GM23338 (cell line): ENCODE data around the gene MCC.

ENCODE experiments used
- CREB1 ChIP-seq: fragments of 250-450 bp; sonication (Bioruptor Pico); IDR thresholded peaks from 2 replicates; pipeline ENCODE4 v1.5.0; 2020; ENCODE audit warnings: low read depth, mild to moderate bottlenecking, moderate library complexity
- EZH2 ChIP-seq: fragments of 200-600 bp; sonication (generic); IDR thresholded peaks from one replicate; pipeline ENCODE4 v1.8.0; 2017; ENCODE audit warnings: antibody characterized with exemption, mild to moderate bottlenecking, low read depth; ENCODE audit not compliant: unreplicated experiment
- EZH2phosphoT487 ChIP-seq: fragments of 200-600 bp; sonication (generic); IDR thresholded peaks from one replicate; pipeline ENCODE4 v1.8.1; 2018; ENCODE audit warnings: antibody characterized with exemption; ENCODE audit not compliant: unreplicated experiment
- JUNB ChIP-seq: IDR thresholded peaks from one replicate; pipeline ENCODE4 v1.6.1; 2016; ENCODE audit warnings: antibody characterized with exemption; ENCODE audit not compliant: unreplicated experiment
- NANOG ChIP-seq: IDR thresholded peaks from 2 replicates; pipeline ENCODE4 v1.6.1; 2016; ENCODE audit warnings: antibody characterized with exemption, borderline replicate concordance
- POLR2AphosphoS5 ChIP-seq: IDR thresholded peaks from 2 replicates; pipeline ENCODE4 v1.6.1; 2016; ENCODE audit warnings: antibody characterized with exemption, low read depth
- ZNF331 ChIP-seq: fragments of 250-450 bp; sonication (Bioruptor Pico); IDR thresholded peaks from 2 replicates; pipeline ENCODE4 v1.5.0; 2020; ENCODE audit warnings: low read depth, mild to moderate bottlenecking, moderate library complexity
- TF ChIP-seq, protein P1 (sequence below), 2 experiments: fragments of 200-600 bp in 1 of 2; sonication (generic) in 1 of 2; conservative IDR thresholded peaks; 2 replicates each; pipeline versions ENCODE4 v1.5.1 to v1.6.1; 2016 to 2017; ENCODE audit warnings: antibody characterized with exemption in 2 of 2, low read depth in 2 of 2, mild to moderate bottlenecking in 2 of 2, moderate library complexity in 1 of 2
- TF ChIP-seq, protein P2 (sequence below): IDR thresholded peaks from 2 replicates; pipeline ENCODE4 v1.6.1; 2016; ENCODE audit warnings: antibody characterized with exemption
- TF ChIP-seq, protein P3 (sequence below): IDR thresholded peaks from one replicate; pipeline ENCODE4 v1.6.1; 2018; ENCODE audit warnings: antibody characterized with exemption; ENCODE audit not compliant: unreplicated experiment
- TF ChIP-seq, protein P4 (sequence below): fragments of 250-450 bp; sonication (Bioruptor Pico); IDR thresholded peaks from 2 replicates; pipeline ENCODE4 v1.5.0; 2020; ENCODE audit warnings: mild to moderate bottlenecking, moderate library complexity

DNA sequence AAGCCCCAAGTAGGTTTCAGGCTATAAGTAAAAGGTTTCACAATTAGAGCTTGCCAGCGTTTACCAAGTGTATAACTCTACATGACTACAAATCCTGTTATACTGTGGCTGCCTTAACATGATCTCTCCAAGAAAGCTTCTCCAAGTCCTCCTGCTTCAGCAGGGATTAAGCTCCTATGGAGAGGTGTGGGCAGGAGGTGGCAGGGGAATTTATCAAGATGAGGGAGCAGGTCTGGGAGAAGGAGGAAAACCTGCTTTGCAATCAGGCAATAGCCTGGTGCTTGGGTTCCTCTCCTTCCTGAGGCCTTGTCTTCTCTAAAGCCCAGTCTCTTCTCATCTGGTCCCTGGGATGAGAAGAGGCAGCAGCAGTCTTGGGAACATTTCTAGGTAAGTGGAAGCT is 188.7 kb downstream of the MCC start:
- TF ChIP-seq, protein P1, sequence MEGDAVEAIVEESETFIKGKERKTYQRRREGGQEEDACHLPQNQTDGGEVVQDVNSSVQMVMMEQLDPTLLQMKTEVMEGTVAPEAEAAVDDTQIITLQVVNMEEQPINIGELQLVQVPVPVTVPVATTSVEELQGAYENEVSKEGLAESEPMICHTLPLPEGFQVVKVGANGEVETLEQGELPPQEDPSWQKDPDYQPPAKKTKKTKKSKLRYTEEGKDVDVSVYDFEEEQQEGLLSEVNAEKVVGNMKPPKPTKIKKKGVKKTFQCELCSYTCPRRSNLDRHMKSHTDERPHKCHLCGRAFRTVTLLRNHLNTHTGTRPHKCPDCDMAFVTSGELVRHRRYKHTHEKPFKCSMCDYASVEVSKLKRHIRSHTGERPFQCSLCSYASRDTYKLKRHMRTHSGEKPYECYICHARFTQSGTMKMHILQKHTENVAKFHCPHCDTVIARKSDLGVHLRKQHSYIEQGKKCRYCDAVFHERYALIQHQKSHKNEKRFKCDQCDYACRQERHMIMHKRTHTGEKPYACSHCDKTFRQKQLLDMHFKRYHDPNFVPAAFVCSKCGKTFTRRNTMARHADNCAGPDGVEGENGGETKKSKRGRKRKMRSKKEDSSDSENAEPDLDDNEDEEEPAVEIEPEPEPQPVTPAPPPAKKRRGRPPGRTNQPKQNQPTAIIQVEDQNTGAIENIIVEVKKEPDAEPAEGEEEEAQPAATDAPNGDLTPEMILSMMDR (conservative IDR thresholded peaks at IDR 0.05; ENCODE audit: low read depth in 2 of 2): no peak
- TF ChIP-seq EZH2: no peak
- TF ChIP-seq, protein P2, sequence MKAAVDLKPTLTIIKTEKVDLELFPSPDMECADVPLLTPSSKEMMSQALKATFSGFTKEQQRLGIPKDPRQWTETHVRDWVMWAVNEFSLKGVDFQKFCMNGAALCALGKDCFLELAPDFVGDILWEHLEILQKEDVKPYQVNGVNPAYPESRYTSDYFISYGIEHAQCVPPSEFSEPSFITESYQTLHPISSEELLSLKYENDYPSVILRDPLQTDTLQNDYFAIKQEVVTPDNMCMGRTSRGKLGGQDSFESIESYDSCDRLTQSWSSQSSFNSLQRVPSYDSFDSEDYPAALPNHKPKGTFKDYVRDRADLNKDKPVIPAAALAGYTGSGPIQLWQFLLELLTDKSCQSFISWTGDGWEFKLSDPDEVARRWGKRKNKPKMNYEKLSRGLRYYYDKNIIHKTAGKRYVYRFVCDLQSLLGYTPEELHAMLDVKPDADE: no peak
- TF ChIP-seq POLR2AphosphoS5: no peak
- no peak for TF ChIP-seq EZH2phosphoT487
- TF ChIP-seq CREB1 (CRISPR knock-in tag): no peak
- TF ChIP-seq, protein P3, sequence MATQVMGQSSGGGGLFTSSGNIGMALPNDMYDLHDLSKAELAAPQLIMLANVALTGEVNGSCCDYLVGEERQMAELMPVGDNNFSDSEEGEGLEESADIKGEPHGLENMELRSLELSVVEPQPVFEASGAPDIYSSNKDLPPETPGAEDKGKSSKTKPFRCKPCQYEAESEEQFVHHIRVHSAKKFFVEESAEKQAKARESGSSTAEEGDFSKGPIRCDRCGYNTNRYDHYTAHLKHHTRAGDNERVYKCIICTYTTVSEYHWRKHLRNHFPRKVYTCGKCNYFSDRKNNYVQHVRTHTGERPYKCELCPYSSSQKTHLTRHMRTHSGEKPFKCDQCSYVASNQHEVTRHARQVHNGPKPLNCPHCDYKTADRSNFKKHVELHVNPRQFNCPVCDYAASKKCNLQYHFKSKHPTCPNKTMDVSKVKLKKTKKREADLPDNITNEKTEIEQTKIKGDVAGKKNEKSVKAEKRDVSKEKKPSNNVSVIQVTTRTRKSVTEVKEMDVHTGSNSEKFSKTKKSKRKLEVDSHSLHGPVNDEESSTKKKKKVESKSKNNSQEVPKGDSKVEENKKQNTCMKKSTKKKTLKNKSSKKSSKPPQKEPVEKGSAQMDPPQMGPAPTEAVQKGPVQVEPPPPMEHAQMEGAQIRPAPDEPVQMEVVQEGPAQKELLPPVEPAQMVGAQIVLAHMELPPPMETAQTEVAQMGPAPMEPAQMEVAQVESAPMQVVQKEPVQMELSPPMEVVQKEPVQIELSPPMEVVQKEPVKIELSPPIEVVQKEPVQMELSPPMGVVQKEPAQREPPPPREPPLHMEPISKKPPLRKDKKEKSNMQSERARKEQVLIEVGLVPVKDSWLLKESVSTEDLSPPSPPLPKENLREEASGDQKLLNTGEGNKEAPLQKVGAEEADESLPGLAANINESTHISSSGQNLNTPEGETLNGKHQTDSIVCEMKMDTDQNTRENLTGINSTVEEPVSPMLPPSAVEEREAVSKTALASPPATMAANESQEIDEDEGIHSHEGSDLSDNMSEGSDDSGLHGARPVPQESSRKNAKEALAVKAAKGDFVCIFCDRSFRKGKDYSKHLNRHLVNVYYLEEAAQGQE: no peak
- TF ChIP-seq, protein P4, sequence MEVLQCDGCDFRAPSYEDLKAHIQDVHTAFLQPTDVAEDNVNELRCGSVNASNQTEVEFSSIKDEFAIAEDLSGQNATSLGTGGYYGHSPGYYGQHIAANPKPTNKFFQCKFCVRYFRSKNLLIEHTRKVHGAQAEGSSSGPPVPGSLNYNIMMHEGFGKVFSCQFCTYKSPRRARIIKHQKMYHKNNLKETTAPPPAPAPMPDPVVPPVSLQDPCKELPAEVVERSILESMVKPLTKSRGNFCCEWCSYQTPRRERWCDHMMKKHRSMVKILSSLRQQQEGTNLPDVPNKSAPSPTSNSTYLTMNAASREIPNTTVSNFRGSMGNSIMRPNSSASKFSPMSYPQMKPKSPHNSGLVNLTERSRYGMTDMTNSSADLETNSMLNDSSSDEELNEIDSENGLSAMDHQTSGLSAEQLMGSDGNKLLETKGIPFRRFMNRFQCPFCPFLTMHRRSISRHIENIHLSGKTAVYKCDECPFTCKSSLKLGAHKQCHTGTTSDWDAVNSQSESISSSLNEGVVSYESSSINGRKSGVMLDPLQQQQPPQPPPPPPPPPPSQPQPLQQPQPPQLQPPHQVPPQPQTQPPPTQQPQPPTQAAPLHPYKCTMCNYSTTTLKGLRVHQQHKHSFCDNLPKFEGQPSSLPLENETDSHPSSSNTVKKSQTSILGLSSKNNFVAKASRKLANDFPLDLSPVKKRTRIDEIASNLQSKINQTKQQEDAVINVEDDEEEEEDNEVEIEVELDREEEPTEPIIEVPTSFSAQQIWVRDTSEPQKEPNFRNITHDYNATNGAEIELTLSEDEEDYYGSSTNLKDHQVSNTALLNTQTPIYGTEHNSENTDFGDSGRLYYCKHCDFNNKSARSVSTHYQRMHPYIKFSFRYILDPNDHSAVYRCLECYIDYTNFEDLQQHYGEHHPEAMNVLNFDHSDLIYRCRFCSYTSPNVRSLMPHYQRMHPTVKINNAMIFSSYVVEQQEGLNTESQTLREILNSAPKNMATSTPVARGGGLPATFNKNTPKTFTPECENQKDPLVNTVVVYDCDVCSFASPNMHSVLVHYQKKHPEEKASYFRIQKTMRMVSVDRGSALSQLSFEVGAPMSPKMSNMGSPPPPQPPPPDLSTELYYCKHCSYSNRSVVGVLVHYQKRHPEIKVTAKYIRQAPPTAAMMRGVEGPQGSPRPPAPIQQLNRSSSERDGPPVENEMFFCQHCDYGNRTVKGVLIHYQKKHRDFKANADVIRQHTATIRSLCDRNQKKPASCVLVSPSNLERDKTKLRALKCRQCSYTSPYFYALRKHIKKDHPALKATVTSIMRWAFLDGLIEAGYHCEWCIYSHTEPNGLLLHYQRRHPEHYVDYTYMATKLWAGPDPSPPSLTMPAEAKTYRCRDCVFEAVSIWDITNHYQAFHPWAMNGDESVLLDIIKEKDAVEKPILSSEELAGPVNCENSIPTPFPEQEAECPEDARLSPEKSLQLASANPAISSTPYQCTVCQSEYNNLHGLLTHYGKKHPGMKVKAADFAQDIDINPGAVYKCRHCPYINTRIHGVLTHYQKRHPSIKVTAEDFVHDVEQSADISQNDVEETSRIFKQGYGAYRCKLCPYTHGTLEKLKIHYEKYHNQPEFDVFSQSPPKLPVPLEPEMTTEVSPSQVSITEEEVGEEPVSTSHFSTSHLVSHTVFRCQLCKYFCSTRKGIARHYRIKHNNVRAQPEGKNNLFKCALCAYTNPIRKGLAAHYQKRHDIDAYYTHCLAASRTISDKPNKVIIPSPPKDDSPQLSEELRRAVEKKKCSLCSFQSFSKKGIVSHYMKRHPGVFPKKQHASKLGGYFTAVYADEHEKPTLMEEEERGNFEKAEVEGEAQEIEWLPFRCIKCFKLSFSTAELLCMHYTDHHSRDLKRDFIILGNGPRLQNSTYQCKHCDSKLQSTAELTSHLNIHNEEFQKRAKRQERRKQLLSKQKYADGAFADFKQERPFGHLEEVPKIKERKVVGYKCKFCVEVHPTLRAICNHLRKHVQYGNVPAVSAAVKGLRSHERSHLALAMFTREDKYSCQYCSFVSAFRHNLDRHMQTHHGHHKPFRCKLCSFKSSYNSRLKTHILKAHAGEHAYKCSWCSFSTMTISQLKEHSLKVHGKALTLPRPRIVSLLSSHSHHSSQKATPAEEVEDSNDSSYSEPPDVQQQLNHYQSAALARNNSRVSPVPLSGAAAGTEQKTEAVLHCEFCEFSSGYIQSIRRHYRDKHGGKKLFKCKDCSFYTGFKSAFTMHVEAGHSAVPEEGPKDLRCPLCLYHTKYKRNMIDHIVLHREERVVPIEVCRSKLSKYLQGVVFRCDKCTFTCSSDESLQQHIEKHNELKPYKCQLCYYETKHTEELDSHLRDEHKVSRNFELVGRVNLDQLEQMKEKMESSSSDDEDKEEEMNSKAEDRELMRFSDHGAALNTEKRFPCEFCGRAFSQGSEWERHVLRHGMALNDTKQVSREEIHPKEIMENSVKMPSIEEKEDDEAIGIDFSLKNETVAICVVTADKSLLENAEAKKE (CRISPR knock-in tag): no peak
- TF ChIP-seq NANOG: no peak
- TF ChIP-seq JUNB: no peak
- no peak for TF ChIP-seq ZNF331 (CRISPR knock-in tag)
